CD4-positive, alpha-beta T cell treated with Interleukin-21 for 1 hour (primary cell): ENCODE data around the gene JPH2.

Experiments
- DNase-seq: peaks from one replicate; pipeline ENCODE4 v3.0.0-alpha.2; 2020

JPH2 gene

DNA sequence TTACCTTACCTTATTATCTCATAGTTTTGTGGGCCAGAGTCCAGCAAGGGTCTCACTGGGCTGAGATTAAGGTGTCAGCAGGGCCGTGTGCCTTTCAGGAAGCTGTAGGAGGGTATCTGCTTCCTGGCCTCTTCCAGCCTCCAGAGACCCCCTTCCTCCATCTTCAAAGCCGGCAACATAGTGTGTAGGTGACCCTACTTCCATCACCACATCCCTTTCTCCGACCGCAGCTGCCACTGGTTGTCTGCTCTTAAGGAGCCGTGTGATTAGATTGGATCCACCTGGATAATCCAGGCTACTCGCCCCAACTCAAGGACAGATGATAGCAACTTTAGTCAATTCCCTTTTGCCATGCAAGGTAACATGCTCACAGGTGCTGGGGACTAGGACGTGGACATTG is 91.2 kb downstream of the JPH2 start:
- DNase-seq = no peak

DNA sequence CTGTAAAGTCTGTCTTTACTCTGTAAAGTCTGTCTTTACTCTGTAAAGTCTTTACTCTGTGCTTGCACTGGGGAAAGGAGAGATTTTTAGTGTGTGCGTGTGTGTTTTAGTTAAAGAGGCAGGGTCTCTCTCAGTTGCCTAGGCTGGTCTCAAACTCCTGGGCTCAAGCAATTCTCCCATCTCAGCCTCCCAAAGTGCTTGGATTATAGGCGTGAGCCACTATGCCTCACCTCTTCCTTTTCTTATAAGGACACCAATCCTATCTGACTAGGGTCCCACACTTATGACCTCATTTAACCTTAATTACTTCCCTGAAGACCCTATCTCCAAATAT is 93.8 kb downstream of the JPH2 start:
- no peak for DNase-seq

DNA sequence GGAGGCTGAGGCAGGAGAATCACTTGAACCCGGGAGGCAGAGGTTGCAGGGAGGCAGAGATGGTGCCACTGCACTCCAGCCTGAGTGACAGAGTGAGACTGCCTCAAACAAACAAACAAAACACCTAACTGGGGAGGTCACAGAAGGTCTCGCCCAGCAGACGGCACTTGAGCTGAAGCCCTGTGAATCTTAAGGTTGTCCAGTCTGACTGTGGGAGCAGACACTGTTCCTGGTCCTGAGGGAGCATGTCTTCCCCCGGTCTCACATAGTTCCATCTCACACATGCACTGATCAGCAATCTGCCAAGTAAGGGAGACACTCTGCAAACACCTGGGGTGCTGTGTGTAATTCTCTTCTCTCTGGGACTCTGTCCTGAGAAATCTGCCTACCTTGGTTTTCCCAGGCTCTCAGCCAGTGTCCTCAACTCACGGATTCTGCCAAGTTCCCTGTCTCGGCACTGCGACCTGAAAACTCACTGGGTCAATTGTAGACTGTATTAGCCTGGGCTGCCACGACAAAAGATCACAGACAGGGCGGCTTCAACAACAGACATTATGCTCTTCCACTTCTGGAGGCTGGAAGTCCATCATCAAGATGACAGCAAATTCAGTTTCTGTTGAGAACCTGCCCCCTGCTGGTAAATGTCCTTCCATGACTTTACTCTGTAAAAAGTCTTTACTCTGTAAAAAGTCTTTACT is 94.3 kb downstream of the JPH2 start:
- peak; percentile 26 for DNase-seq

DNA sequence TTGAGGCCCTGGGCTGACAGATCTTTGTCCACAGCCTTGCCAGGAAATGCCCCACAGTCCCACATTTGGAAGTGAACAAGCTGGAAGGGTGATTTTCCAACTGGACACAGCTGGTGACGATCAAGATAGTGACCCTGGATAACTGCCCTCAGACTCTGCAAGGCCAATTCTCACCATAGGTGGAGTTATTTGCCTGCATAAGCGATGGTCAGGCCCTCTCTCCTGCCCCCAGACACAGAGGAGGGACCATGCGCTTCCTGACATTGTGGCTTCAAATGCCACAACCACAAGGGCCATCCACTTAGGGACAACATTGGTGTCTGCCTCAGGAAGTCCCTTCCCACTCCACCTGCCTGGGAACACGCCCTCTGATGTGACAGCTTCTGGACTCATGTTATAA is 96.0 kb downstream of the JPH2 start:
- DNase-seq = no peak

DNA sequence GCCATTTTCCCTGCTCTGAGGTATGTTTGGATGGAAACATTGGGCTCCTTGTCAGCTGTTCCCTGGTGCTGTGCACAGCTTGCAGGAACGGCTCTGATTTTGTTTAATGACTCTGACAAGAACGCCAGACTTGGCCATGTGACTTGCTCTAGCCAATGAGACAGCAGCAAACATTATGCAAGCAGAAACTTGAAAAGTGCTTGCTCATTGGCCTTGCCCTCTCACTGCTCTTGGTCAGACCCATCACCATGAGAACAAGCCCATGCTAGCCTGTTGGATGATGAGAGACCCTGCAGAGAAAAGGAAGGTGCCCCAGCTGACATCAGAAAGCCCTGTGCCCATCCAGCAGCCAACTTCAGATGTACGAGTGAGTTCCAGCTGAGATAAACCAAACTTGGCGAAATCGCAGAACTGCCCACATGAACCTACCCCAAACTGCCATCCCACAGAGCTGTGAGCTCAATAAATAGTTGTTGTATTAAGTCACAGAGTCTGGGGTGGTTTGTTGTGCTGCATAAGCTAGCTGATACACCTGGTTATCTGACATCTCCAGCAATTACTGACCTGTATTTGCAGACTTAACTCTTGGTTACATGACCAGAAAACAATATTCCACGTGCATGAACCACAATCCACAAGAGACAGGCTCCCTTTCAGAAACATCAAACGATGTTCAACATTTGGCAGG is 96.9 kb downstream of the JPH2 start:
- peak; percentile 18 for DNase-seq

DNA sequence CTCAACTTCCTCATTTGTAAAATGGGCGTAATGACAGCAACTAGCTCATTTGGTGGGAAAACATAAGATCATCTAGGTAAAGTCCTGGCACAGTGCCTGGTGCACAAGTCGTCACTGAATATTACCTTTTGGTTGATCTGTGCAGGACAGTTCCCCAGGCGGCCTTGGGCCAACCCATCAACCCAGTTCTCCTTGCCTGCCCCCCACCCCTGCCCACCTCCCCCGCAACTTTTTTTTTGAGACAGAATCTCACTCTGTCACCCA is 99.2 kb downstream of the JPH2 start:
- no peak for DNase-seq

DNA sequence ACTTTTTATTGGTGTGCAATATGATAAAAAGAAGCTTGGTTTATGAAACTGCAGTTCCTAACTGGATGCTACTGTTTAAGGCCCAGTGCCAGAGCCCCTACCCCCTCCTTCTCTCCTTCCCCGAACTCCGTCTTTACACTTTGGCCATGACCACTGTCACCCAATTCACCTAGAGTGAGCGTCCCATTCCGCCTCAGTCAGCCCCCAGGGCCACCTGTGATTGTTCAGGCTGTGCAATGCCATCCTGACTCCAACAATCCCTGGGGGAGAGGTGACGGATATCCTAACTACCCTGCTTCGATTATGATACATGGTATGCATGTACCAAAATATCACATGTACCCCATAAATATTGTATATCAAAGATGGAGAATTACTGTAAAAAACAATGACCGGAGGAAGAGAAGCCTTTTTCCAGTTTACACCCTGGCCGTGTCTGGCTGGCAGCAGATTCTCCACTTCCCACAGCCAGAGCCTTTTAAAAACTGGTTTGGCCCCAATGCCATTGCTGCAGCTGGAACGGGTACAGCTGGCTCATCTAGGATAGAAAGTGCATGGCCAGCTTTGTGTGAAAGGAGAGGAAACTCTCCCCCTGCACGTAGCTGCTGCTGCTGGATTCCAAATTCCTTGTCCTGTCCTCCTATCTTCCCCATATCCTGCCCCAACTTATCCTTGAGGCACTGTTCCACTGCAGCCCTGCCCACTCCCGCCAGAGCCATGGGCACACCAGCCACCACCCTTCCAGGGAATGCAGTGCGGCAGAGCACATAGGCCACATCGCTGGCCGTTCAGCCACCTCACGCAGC is 99.7 kb downstream of the JPH2 start:
- no peak for DNase-seq

DNA sequence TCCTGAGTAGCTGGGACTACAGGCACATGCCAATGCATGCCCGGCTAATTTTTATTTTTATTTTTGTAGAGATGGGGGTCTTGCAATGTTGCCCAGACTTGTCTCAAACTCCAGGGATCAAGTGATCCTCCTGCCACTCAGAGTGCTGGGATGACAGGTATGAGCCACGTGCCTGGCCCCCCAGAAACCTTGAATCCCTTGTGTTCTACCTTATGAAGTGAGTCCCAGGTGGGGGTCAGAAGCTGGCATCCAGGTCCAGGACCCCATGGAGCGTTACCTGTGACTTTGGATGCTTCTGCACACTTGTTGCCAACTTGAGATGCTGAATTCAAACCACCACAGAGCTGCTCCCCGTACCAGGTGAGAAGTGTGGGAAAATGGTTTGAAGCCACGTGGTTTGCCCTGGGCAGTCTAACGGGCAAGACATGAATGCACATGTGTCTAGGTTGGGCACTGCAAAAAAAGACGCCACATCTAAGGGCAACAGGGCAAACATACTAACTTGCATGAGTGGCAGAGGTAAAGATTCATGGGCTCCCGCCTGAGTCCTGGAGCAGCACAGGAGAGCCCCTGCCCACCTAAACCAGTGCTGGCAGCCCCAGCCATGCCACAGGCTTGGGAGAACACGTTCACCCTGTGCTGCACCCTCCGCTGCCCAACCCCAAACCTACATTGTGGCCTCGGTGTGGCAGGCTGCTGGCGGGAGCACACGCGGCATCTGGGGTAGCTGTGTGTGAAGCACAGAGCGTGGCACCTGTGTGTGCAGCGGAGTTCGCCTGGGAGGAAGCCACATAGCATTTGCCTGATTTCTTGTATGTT is 101.2 kb downstream of the JPH2 start:
- DNase-seq = no peak

DNA sequence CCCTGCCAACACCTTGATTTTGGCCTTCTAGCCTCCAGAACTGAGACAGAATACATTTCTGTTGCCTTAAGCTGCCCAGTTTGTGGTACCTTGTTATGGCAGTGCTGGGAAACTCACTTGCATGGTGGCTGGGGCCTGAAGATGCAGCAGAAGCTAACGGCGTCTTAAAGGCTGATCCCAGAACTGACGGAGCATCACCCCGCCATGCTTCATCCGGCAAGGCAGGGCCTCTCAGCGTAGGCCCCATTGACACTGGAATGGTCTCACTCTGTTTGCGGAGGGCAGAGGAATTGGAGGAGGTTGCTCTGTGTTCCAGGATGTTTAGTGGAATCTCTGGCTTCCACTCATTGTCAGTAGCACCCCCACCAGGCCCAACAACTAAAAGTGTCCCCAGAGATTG is 102.1 kb downstream of the JPH2 start:
- DNase-seq = no peak

DNA sequence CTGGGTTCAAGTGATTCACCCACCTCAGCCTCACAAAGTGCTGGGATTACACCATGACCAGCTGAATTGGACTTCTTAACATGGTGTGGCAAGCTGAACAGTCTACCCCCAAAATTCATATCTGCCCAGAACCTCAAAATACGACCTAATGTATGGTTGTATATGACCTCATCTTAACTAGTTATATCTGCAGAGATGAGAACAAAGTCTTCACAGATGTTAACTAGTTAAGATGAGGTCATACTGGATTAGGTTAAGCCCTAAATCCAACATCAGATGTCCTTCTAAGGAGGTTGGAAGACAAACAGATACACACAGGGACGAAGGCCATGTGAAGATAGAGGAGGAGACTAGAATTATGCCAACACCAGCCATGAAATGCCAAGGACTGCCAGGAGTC is 102.5 kb downstream of the JPH2 start:
- DNase-seq = no peak

DNA sequence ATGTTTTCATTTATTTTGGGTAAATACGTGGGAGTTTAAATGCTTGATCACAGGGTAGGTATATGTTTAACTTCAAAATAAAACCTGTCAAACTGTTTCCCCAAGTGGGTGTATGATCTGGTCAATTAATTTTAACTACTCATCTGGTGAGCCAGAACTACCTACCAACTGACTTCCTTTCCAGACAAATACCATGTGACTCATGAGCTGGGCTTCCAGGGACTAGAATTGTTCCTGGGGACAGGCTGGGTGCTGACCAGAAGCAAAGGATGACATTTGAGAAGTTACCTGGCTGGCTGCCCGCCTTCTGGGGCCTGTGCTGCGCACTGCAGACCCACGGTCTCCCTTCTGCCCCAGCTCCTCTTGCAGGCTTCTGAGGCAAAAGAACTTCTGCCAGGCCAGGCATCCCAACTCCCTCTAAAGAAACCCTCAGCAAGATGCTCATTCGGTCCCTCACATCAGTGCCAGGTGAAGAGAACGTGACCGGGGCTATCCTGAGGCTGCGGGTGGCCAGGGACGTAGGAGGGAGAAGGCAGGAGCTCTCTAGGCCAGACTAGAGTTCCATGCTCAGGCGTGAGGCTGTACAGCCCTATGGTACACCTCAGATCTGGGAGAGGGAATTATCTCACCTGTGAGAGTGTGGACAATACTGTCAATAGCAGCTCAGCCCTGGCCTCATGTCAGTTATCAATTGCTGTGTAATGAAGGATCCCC is 103.6 kb downstream of the JPH2 start:
- no peak for DNase-seq

DNA sequence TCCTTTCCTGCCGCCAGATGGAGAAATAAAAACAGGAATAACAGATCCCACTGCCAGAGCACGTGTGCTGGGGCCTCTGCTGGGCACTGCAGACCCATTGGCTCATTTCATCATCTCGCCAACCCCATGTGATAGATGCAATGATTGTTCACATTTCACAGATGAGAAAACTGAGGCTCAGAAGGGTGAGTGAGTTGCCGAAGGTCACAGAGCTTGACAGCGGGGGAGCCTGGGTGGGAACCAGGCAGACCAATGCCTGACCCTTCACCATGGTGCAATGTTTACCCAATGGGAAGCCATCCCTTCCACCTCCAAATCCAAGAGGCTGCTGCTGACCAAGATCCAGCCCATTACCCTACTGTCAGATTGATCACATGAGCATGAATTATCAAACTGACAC is 105.1 kb downstream of the JPH2 start:
- DNase-seq = no peak

DNA sequence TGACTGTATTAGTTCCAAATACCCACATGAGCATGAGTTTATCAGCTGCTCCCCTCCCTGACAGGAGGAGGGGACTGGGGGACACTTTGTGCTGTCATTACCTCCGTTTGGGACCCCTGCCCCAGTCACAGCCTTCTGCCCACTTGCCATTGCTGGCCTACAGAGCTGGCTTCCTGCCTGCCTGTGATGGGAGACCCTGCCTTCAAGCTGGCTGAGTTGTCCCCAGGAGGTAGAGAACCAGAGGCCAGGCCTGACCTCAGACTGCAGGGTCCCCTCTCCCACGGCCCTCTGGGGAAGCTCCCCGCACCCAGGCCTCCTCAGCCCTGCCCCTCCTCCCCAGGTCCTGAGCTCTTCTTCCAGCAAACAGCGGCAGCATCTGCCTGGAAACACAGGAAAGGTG is 105.5 kb downstream of the JPH2 start:
- DNase-seq = no peak

DNA sequence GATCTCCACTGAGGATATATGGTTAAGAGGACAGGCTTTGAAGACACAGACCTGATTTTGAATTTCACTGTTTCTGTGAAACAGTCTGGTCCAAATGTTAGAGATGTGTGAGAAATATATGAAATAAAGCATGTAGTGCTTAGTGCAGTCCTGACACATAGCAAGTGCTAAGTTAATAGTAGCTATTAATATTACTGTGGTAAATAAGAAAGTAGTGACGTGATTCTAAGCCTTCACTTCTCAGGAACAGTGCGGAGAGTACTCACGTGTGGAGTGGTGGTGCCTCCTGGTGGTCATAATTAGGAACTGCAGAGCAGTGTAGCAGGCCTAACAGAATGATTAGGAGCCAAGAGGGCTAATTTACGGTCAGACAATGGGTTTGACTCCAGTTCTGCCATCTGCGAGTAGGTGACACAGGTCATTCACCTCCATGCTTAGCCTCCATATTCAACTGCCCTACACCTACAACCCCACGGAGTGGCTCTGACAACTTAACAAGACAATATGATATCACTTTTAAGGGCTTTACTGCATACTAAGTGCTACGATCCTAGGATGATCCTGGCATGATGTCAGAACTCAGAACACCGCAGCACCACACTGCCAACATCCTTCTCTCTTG is 106.2 kb downstream of the JPH2 start:
- DNase-seq = peak; percentile 81

DNA sequence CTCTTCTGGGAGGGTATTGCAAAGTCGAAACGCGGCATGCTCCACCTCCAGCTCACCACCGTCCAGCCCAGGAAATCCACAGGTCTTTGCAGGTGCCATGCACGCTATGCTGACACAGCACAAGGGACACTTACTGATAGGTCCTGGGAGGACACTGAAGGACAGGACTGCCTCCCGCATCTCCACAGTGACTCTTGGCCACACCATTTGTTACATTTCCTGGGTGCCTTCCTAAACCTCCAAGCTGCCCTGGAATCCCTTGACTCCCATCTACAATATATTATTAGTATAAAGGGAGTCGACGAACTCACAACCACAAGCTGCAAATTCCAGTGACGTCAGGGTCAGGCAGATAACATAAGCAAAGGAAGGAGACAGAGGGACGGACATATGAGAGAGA is 106.9 kb downstream of the JPH2 start:
- DNase-seq = no peak

DNA sequence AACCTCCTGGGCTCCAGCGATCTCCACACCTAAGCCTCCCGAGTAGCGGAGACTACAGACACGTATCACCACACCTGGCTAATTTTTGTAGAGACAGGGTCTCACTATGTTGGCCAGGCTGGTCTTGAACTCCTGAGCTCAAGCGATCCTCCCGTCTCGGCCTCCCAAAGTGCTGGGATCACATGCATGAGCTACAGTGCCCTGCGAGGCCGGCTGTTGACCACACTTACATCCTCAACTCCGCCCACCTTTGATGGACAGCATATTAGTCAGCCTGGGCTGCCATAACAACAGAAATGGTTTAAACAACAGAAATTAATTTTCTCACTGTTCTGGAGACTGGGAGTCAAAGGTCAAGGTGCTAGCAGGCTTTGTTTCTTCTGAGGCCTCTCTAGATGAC is 107.7 kb downstream of the JPH2 start:
- DNase-seq = no peak

DNA sequence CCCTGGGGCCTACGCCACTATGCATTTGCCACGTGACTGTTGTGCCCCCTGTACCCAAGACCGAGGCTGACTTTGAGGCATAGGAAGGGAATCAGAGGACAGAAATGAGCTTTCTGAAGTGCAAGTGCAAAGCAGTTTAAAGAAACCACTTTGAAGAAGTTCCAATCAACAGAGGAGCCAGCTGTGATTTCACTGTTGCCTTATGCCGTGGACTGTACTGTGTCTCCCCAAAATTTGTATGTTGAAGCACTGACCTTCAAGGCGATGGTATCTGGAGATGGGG is 111.1 kb downstream of the JPH2 start:
- no peak for DNase-seq

DNA sequence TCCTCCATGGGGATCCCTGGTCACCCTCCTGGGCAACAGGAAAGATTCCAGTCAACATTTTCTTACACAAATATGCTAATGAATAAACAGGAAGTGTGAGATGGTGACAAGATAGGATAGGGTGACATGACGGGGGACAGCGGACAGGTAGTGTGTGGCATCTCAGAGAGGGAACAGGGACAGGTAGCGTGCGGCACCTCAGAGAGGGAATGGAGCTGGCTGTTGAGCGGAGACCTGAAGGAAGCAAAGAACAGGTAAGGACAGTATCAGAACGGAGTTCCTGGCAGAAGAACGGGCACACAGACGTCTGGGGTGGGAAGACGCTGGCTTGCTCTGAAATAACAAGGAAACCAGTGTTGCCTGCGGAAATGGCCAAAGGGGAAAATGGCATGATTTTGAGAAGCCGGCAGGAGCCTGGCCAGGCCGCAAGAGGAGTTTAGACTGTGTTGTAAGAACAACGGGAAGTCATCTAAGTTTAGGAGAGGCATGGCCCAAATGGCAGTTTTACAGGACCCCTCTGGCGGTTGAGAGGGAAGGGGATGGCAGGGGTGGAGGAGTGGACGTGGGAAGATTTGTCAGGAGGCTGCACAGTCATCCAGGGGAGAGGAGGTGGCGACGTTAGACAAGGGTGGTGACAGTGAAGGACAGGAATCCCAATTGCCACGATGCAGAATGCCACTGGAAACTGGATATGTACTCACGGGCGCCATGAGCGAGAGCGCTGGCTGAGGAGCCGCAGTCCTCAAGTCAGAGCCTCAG is 111.6 kb downstream of the JPH2 start:
- no peak for DNase-seq

DNA sequence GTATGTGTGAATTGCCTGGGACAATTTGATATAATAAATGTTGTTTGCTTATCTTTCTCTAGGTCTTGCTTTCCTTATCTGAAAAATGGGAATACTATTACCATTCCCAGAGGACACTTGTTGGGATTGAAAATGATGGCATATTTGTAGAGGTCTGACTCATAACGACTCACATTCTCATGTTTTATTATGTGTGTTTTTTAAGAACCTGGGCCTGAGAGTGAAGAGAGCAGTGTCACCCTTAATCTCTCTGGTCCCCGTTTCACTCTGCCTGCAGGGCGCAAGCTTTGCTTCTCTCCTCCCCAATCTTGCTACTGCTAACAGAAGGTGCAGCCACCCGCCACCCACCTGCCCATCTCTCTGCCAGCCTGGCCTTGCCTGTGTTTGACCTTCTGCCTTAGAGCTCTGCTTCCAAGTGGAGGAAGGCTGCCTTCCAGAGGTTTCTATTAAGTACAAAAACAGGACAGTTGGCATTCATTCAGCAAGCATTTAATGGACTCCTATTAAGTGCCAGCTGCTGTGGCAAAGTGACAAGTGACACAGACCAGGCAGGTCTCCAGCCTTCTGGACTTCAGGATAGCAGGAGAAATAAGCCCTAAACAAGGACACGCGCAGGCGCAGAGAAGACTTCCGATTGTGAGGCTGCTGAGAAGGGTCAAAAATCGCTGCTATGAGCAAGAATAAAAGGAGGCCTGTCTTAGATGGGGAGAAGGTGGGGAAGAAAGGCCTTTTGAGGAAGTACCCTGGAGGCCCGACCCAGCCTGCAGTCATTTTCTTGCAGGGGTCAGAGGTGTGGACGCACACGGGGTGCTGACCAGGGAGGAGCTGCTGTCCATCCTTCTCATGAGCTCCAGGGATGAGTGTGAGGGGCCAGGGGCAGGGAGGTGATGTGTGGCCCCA is 112.5 kb downstream of the JPH2 start:
- DNase-seq = no peak

DNA sequence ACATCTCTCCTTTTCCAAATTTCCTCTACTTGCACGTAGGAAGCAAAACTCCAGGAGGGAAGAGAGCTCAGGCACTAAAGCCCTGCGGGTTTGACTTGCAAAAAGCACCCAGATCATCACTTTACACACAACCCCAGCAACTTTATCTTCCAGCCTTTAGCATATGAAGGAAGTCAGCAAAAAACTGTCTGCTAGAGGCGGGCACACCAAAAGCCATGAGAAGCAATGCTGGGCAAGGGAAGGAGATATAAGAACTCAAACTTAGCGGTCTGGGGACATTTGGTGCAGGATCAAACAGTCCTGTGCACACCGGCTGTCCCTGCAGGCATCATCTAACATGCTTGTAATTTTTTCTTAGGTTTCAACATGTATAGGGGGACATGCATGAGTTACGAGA is 113.3 kb downstream of the JPH2 start:
- DNase-seq = no peak
